HUES6 (cell line): ENCODE results near the gene C16orf82.

ENCODE experiments used
- H3K27ac ChIP-seq: 2 replicates; pipeline ENCODE4 v1.7.0; 2013; ENCODE audit warnings: low read depth, mild to moderate bottlenecking, low read length, inconsistent platforms
- H3K27me3 ChIP-seq: 2 replicates; pipeline ENCODE4 v1.6.1; 2013; ENCODE audit warnings: low read length; ENCODE audit not compliant: control insufficient read depth, insufficient read depth
- H3K36me3 ChIP-seq: 2 replicates; pipeline ENCODE4 v1.6.1; 2013; ENCODE audit warnings: low read length; ENCODE audit not compliant: control insufficient read depth, insufficient read depth
- H3K4me1 ChIP-seq: 2 replicates; pipeline ENCODE4 v1.6.1; 2013; ENCODE audit warnings: low read length; ENCODE audit not compliant: control insufficient read depth, insufficient read depth
- H3K4me3 ChIP-seq: 2 replicates; pipeline ENCODE4 v1.5.1; 2013; ENCODE audit warnings: low read depth, low read length
- H3K9ac ChIP-seq: one replicate; pipeline ENCODE4 v1.6.1; 2013; ENCODE audit warnings: mild to moderate bottlenecking, low read length
- H3K9me3 ChIP-seq: 2 replicates; pipeline ENCODE4 v1.6.1; 2013; ENCODE audit warnings: low read depth, low read length; ENCODE audit not compliant: control insufficient read depth, insufficient read depth

C16orf82 gene

DNA sequence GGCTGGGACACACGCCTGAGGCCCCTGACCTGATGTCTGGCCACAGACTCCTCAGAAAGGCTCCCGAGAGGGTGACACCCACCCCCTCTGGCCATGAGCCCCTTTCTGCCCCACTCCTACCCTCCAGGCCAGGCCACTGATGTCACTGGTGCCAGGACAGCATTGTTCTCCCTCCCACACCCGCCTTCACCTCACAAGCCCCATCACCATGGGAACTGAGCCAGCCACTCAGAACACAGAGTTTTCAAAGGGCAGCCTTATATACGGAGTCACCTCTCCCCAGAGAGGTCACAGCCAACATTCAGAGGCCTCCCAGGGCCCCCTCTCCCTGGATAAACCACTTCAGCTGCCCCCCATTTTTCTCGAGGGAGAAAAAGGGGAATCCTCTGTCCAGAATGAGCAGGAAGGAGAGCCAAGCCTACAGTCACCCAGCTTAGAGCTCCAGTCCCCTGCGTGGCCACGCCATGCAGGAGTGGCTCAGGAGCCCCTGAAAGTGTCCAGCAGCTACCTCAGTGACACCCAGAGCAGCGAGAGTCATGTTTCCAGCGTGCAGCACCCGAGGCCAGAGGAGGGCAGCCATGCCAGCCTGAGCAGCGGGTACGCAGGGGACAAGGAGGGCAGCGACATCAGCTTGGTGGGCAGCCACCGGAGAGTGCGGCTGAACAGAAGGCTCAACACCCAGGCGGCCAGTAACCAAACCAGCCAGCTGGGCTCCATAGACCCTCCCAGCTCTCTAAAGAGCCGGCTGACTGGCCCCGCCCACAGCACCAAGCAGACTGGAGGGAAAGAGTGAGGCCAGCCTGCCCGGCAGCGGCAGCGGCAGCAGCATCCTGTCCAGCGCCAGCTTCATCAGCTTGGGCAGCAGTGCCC lies at the start of gene C16orf82:
C16orf82 (plus strand) TSS at position 260 of the 870 bp plus-strand sequence.
- H3K4me1 ChIP-seq, result peaks cover 6% of the 10 kb centered on the region
- no peaks in the 10 kb centered on the region for H3K9me3 ChIP-seq
- H3K27me3 ChIP-seq, result peaks cover 17% of the 10 kb centered on the region
- H3K27ac ChIP-seq, result no peak within 1 kb of the TSS
- H3K36me3 ChIP-seq, result no peaks in the 10 kb centered on the region
- no peak within 1 kb of the TSS for H3K9ac ChIP-seq
- H3K4me3 ChIP-seq, result no peak within 1 kb of the TSS

DNA sequence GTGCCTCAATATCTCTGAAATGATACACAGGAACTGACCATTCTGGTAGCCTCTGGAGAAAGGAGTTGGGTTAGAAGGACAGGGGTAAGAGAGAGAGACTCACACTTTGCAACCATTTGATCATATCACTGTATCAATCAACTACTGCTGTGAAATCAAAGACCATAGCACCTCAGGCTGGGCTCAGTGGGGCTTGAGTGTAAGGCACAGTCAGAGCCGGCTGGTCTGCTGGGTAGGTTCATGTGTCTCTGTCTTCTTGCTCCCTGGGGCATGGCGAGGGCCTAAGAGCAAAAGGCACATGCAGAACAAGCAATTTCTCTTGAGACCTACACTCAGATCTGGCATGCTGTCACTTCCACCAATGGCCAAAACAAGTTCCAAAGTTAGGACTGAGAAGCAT lies 46.7 kb upstream of the C16orf82 start:
- Histone ChIP-seq H3K4me1 (peaks cover 7% of the 10 kb centered on the region), H3K9me3 (peaks cover 14% of the 10 kb centered on the region; the same call in 1 of the 2 replicates), H3K9ac (no peak overlapping the region), H3K27ac (no peak overlapping the region), H3K36me3 (no peaks in the 10 kb centered on the region), H3K4me3 (no peak overlapping the region), H3K27me3 (no peaks in the 10 kb centered on the region)

DNA sequence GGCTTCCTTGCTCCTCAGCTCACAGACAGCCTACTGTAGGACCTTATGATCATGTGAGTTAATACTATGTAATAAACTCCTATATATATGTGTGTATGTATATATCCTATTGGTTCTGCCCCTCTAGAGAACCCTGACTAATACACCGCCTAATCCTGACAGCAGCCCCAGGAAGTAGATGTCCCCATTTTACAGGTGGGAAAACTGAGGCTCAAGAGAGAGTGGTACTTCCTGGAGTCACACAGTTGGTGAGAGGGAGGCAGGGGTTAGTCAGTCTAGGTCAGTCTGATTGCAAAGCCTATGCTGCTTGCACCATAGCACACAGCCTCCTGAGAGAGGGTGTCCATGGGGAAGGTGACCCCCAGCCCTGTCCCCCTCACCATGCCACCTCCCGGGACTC lies 42.7 kb upstream of the C16orf82 start:
- Histone ChIP-seq H3K4me3 (no peak overlapping the region), H3K9me3 (peaks cover 14% of the 10 kb centered on the region; the same call in 1 of the 2 replicates), H3K27me3 (no peaks in the 10 kb centered on the region; the same call in 1 of the 2 replicates), H3K9ac (no peak overlapping the region), H3K27ac (no peak overlapping the region), H3K4me1 (no peaks in the 10 kb centered on the region), H3K36me3 (no peaks in the 10 kb centered on the region)

DNA sequence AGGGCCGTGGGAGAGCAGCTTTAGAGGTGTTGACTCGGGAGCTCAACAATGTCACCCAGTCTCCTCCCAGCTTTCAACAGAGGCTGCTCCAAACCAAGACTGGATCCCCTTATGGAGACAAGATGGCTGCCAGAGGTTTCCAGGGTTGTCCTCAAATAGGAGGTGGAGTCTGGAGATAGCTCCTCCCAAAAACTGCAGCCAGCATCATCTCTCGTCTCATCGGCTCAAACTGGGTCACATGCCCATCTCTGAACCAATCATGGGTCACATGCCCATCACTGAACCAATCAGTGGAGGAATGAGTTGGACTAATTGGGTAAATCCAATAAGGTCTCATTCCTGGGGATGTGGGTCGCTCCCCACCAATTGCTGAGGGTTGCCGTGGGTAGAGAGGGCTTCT lies 41.1 kb upstream of the C16orf82 start:
- 0 out of 2 replicates have a peak, but pooled peaks cover 2% of the 10 kb centered on the region for H3K9me3 ChIP-seq

DNA sequence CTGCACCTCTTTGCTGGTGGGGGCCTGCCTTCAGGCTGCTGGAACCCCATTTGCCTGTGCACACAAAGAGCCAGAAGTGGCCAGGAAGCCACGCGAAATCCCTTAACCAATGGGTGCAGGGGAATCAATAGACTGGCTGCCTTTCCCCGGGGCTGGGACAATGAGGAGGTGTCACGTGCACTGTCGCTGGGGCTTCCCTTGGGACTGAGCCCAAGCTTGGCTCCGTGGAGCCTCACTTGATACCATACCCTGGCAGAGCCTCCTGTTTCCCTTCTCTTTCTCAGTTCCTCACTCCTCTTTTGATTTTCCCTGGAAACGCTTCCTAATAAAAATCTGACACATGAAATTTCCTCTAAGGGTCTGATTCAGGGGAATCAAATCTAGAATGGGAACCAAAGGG lies 38.8 kb upstream of the C16orf82 start:
- Histone ChIP-seq H3K27ac (no peak overlapping the region), H3K27me3 (peaks cover 3% of the 10 kb centered on the region; the same call in 1 of the 2 replicates), H3K9ac (no peak overlapping the region), H3K4me1 (no peaks in the 10 kb centered on the region), H3K9me3 (0 out of 2 replicates have a peak, but pooled peaks cover 2% of the 10 kb centered on the region), H3K4me3 (no peak overlapping the region), H3K36me3 (no peaks in the 10 kb centered on the region)

More for the DNA sequence above, 41.1 kb upstream of the C16orf82 start:
- no peaks in the 10 kb centered on the region for H3K4me1 ChIP-seq
- H3K27me3 ChIP-seq, result peaks cover 3% of the 10 kb centered on the region; the same call in 1 of the 2 replicates
- no peak overlapping the region for H3K27ac ChIP-seq
- H3K9ac ChIP-seq, result no peak overlapping the region
- no peaks in the 10 kb centered on the region for H3K36me3 ChIP-seq
- H3K4me3 ChIP-seq, result no peak overlapping the region

DNA sequence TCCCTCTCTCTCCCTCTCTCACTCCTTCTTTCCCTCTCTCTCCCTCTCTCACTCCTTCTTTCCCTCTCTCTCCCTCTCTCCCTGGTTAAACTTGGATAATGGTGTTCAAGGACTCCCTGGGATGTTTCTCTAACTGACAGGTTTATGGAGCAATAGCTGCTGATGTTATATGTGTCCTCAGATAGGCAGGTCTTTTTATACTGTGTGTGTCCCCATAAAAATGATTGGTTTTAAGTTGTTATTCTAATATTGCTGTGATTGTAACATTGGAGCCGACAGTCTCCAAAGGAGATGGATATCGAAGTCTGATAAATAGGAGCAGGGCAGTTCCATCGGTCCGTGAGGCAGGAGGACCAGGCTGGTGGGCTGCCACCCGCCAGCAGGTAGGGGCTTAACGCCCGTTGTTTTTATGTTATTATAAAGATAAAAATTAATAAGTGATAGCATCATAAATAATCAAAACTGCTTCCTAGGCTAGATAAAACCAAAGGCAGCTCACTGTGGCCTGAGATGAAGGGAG lies 38.1 kb upstream of the C16orf82 start:
- Histone ChIP-seq H3K4me3 (no peak overlapping the region), H3K4me1 (no peaks in the 10 kb centered on the region), H3K9ac (no peak overlapping the region), H3K27me3 (peaks cover 3% of the 10 kb centered on the region; the same call in 1 of the 2 replicates), H3K36me3 (no peaks in the 10 kb centered on the region), H3K9me3 (peaks cover 1% of the 10 kb centered on the region; the same call in 1 of the 2 replicates), H3K27ac (no peak overlapping the region)

DNA sequence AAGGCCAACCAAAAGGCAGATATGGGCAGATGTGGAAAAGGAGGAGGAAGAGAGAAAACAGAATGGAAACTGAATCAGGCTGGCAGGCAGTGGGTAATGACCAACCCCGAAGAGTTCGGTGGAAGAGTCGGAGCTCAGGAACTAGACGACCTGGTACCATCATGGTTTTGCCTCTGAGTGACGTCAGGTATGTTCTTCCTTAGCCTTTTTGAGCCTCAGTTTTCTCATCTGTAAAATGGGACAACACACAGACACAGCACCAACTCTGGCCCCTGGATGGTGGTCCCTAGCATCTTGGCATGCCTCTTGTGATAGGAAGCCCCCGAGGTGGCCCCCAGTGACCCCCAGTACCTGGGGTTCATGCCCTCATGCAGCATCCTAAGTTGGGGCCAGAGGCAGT lies 37.2 kb upstream of the C16orf82 start:
- H3K9ac ChIP-seq, result no peak overlapping the region
- no peaks in the 10 kb centered on the region for H3K4me1 ChIP-seq
- no peaks in the 10 kb centered on the region for H3K36me3 ChIP-seq
- no peak overlapping the region for H3K27ac ChIP-seq
- peaks cover 2% of the 10 kb centered on the region; the same call in 1 of the 2 replicates for H3K9me3 ChIP-seq
- H3K4me3 ChIP-seq, result no peak overlapping the region
- peaks cover 3% of the 10 kb centered on the region; the same call in 1 of the 2 replicates for H3K27me3 ChIP-seq

DNA sequence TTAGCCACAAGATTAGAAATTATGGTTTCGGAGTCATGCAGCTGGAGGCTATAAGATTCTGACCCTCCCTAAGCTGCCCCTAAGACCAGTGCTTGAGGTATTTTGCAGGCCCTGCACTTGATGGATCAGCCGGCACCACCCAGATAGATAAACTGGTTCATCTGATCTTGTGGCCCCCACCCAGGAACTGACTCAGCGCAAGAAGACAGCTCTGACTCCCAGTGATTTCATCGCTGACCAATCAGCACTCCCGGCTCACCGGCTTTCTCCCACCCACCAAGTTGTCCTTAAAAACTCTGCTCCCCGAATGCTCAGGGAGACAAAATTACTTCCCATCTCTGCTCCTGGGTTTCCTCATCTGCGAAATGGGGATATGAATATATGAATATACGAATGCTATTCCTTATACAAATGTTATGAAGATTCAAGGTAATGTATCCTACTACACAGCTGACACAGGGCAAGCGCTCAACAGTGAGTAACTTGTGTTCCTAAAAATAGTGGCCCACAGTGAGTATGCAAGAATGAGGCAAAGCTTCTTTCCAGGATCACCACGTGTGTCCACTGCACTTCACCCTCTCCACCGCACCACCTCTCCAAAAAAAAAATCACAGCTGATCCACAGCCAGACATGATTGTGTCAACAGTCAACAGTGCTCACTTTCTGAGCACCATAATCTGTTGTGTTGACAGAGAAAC lies 33.3 kb upstream of the C16orf82 start:
- Histone ChIP-seq H3K4me3 (no peak overlapping the region), H3K27ac (no peak overlapping the region), H3K4me1 (no peaks in the 10 kb centered on the region), H3K9me3 (peaks cover 2% of the 10 kb centered on the region; the same call in 1 of the 2 replicates), H3K27me3 (peaks cover 3% of the 10 kb centered on the region; the same call in 1 of the 2 replicates), H3K36me3 (no peaks in the 10 kb centered on the region), H3K9ac (no peak overlapping the region)

DNA sequence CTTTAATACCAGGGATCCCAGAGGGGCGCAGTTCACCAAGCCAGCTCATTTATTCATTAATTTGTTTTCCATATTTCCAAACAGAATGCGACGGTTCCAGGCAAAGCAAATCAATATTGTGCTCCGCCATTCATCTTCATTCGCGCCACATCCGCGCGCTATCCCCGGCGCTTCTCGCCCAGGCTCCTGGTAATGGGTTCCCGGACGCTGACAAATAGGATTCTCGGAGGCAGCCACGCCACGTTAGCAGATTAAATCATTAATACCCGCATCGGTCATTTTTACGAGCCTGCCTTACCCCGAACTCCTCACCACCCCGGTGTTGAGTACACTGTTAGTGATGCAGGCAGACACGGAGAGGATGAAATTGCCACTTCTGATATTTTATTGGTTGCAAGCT lies 26.0 kb upstream of the C16orf82 start:
- Histone ChIP-seq H3K4me3 (no peak overlapping the region), H3K27ac (no peak overlapping the region), H3K9me3 (no peaks in the 10 kb centered on the region), H3K9ac (no peak overlapping the region), H3K4me1 (no peaks in the 10 kb centered on the region), H3K27me3 (peaks cover 1% of the 10 kb centered on the region), H3K36me3 (no peaks in the 10 kb centered on the region)

DNA sequence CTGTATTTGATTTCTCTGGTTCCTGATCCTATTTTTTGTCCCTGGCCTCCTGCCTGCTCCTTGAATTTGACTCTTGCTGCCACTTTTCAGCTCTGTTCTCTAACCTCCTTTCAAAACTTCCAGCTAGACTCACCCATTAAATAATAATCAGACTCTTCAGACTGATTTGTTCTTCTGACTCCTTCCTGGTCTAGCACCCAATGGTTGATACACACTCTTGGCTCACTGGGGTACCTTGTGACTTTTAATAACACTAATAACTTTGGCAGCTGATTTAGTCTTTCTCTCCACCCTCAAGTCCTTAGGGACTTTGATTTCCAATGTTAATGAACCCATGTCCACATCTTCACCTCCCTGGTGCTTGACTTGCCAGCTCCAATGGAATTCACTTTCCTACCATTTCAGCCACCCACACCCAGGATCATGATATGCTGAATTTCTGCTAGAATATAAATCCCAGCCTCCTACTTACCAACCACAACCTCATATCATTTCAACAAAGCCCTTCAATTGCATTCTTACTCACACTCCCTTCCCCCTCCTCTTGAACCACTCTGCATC lies 19.7 kb upstream of the C16orf82 start:
- Histone ChIP-seq H3K9ac (no peak overlapping the region), H3K9me3 (no peaks in the 10 kb centered on the region), H3K36me3 (no peaks in the 10 kb centered on the region), H3K27ac (no peak overlapping the region), H3K27me3 (peaks cover 14% of the 10 kb centered on the region), H3K4me1 (peaks cover 3% of the 10 kb centered on the region; the same call in 1 of the 2 replicates), H3K4me3 (no peak overlapping the region)
